ENCODE data around the gene PHC3.

Gene PHC3

DNA sequence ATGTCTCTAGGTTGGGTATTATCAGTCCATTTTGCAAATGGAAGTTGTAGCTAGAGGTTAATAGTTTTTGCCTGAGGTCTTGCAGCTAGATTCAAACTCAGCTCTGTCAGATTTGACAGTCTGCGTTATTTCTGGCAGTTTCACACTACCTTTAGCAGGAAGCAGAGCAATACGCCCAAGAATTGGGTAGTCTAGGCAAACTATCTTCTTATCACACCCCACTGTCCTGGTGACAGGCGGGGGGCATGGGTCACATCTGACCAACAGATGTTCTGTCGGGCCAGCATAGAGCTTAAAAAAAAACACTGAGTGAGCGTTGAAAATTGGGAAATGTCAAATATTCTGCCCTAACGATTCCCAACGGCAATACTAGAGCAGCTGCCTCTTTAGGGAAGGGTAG lies 138.0 kb downstream of the PHC3 start:
- DNase-seq (ENCODE audit: low read depth, low spot score) = no peak

GRCh38 chr3:170040418-170040817 lies 141.1 kb downstream of the PHC3 start:
- DNase-seq (ENCODE audit: low read depth, low spot score) = no peak

DNA sequence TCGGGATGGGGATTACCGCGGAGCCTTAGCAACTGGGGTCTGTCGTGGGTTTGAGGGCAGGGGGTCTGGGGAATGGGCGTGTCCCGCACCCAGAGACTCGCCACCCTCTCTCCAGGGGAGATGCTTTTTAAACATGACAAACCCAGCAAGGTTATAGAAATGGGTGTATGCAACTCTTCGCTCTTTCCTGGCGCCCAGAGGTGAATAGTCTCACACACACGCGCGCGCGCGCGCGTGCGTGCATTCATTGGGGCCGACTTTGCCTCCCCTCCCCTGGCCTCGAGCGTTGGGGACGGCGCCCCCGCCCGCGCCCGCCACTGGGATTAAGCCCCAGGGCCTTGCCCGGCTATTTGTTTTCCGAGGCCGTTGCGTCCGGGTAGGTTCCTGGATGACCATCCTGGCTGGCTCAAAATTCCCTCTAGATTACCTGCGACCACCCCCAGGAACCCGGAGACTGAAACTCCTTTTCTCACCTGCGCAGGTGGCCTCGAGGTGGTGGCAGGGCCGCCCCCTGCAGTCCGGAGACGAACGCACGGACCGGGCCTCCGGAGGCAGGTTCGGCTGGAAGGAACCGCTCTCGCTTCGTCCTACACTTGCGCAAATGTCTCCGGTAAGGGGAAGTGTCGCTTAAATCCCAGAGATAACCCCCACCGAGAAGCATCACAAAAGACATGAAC lies 143.0 kb downstream of the PHC3 start:
- DNase-seq (ENCODE audit: low read depth, low spot score) = no peak

Measured in iPS DF 19.7 (cell line).